GM18511 (cell line): ENCODE data around the gene CREBBP.

ENCODE experiments used
- ATAC-seq: cut with Tn5 transposase; IDR thresholded peaks from one replicate; pipeline ENCODE4 v1.9.1; 2021; ENCODE audit warnings: mild to moderate bottlenecking, moderate library complexity; ENCODE audit not compliant: unreplicated experiment

Gene CREBBP

GRCh38 chr16:3856367-3857141 is 24.0 kb downstream of the CREBBP start:
- ATAC-seq: no peak

GRCh38 chr16:3854750-3855541 is 25.6 kb downstream of the CREBBP start:
- no peak for ATAC-seq

- ATAC-seq: no peak
These were observed 30.0 kb downstream of the CREBBP start for GRCh38 chr16:3850544-3850899.

- no peak for ATAC-seq
These were observed 30.6 kb downstream of the CREBBP start for GRCh38 chr16:3849751-3850543.

GRCh38 chr16:3846595-3847091 is 33.9 kb downstream of the CREBBP start:
- ATAC-seq: no peak

- ATAC-seq: no peak
These were observed 34.4 kb downstream of the CREBBP start for GRCh38 chr16:3846087-3846486.

GRCh38 chr16:3842994-3843393 is 37.5 kb downstream of the CREBBP start:
- no peak for ATAC-seq

- no peak for ATAC-seq
These were observed 38.6 kb downstream of the CREBBP start for GRCh38 chr16:3841729-3842508.

- no peak for ATAC-seq
These were observed 40.9 kb downstream of the CREBBP start for GRCh38 chr16:3839402-3840184.

- no peak for ATAC-seq
These were observed 41.7 kb downstream of the CREBBP start for GRCh38 chr16:3838600-3839401.

- no peak for ATAC-seq
These were observed 42.5 kb downstream of the CREBBP start for GRCh38 chr16:3837851-3838586.

- ATAC-seq: no peak
These were observed 43.9 kb downstream of the CREBBP start for GRCh38 chr16:3836641-3837040.

GRCh38 chr16:3835089-3835602 is 45.4 kb downstream of the CREBBP start:
- ATAC-seq: no peak

- ATAC-seq: no peak
These were observed 47.8 kb downstream of the CREBBP start for GRCh38 chr16:3832668-3833067.

- ATAC-seq: no peak
These were observed 49.8 kb downstream of the CREBBP start for GRCh38 chr16:3830625-3831254.

GRCh38 chr16:3829631-3830536 is 50.6 kb downstream of the CREBBP start:
- no peak for ATAC-seq

GRCh38 chr16:3825940-3826339 is 54.6 kb downstream of the CREBBP start:
- no peak for ATAC-seq
